HT-29 (cell line): ENCODE measurements around the gene ZFYVE28. TPM values are rescaled to one million over a fixed set of nuclear protein-coding genes. Genes with fewer than 3 reads are reported as not detected.

ENCODE experiments used
- DNase-seq: peaks from one replicate; pipeline ENCODE4 v3.0.0-alpha.2; 2015; ENCODE audit warnings: low spot score
- total RNA-seq: library from RNA; depleted of rRNA; stranded (reverse); fragments of >200 nt; shearing (Covaris generic); gene quantifications from 2 replicates; pipeline ENCODE4 v1.2.3, GENCODE V29; 2014

Gene ZFYVE28
- total RNA-seq, 1 experiment from 2014 or later: 2.0 TPM

GRCh38 chr4:2304321-2304876, 114.0 kb downstream of the ZFYVE28 start:
- DNase-seq: no peak

GRCh38 chr4:2303686-2304320, 114.6 kb downstream of the ZFYVE28 start:
- no peak for DNase-seq

GRCh38 chr4:2303121-2303685, 115.2 kb downstream of the ZFYVE28 start:
- no peak for DNase-seq

GRCh38 chr4:2302387-2303119, 115.9 kb downstream of the ZFYVE28 start:
- DNase-seq: no peak

GRCh38 chr4:2301806-2302205, 116.6 kb downstream of the ZFYVE28 start:
- no peak for DNase-seq

- no peak for DNase-seq
These were observed 117.2 kb downstream of the ZFYVE28 start for GRCh38 chr4:2301225-2301642.

- DNase-seq: no peak
These were observed 117.8 kb downstream of the ZFYVE28 start for GRCh38 chr4:2300431-2301224.

DNA sequence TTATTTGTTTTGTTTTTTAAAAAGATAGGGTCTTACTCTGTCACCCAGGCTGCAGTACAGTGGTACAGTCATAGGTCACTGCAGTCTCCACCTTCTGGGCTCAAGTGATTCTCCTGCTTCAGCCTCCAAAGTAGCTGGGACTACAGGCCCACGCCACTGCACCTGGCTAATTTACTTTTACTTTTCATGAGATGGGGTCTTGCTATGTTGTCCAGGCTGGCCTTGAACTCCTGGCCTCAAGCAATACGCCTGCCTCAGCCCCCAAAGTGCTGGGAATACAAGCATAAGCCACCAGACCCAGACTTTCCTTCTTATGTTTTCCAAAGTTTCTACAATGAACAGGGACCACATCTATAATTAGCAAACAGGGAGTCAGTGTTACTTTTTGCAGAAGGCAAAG, 118.7 kb downstream of the ZFYVE28 start:
- no peak for DNase-seq

DNA sequence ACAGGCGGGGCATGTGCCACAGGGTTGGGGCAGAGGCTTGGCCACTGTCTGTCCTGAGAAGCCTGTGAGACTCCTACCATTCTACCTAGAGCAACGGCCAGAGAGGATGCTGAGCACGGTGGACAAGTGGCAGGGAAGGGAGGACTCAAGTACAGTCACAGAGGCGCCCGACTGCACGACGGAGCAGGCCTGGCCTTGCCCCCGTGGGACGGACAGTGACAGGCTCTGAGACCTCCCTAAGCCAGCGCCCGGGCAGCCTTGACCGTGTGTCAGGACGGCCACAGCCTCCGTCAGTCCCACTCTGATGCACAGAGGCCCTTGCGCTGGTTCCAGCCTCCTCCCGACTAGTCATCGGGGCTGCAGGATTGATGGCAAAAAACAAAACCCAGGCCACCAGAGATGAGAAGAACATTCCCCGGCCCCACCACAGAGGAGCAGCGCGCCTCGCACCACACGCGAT, 119.9 kb downstream of the ZFYVE28 start:
- no peak for DNase-seq

DNA sequence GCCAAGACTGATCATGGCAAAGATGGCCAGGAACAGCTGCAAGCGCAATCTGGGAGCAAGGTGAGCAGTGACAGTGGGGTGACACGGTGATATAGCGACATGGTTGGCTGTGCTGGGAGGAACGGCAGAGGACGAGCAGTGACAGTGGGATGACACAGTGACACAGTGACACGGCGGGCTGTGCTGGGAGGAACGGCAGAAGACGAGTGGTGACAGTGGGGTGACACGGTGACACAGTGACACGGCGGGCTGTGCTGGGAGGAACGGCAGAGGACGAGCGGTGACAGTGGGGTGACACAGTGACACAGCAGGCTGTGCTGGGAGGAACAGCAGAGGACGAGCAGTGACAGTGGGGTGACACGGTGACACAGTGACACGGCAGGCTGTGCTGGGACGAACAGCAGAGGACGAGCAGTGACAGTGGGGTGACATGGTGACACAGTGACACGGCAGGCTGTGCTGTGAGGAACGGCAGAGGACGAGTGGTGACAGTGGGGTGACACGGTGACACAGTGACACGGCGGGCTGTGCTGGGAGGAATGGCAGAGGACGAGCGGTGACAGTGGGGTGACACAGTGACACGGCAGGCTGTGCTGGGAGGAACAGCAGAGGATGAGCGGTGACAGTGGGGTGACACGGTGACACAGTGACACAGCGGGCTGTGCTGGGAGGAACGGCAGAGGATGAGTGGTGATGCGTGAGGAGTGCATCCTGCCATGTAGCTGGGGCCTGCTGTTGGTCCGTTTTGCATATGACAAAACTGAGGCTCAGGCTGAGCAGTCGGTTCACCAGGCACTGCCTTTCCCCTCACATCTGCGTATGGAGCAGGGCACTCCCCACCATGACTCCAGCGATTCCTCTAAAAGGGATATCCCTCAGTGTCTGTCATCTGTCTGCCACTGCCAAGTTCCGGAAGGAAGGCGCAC, 120.6 kb downstream of the ZFYVE28 start:
- no peak for DNase-seq

DNA sequence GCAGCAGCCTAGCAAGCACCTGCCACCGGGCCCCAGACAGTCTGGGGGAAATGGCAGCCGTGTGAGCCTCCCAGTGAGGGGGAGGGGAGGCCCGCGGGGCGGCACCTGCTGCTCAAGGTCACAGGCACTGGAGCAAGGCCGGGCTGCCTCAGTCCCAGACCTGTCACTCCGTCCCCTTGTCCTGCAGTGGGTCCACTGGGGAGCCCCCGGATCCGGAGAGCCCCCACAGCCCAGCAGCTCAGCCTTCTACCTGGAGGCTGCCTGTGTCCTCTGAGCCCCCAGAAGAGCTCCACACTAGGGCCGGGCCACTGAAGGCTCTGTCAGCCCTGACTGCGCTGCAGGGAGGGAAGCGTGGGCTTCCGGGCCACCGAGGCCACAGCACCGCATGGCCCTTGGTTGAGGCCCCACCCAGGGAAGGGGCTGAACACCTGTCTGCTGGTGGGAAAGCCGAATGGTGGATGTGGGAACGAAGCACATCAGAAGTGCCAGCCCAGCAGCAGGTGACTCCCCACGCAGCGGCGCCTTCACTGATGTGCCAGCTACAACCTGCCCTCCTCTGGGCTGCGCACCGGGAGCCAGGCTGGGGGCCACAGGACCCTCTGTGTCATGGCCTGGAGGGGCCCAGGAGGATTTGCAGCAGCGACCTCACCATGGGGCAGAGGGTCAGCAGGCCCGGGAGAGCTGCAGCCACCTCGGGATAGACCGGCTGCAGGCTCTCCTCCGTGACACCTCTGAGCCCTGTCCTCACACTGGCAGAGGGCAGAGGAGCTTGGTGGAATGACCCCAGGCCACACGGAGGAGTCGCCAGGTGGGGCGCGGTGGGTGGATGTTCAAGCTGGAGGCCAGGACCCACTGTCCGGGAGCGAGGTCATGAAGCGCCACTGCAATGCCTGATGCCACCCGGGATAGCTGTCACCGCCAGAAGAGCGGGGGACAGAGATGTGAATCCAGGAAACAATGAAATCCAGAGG, 121.5 kb downstream of the ZFYVE28 start:
- no peak for DNase-seq

DNA sequence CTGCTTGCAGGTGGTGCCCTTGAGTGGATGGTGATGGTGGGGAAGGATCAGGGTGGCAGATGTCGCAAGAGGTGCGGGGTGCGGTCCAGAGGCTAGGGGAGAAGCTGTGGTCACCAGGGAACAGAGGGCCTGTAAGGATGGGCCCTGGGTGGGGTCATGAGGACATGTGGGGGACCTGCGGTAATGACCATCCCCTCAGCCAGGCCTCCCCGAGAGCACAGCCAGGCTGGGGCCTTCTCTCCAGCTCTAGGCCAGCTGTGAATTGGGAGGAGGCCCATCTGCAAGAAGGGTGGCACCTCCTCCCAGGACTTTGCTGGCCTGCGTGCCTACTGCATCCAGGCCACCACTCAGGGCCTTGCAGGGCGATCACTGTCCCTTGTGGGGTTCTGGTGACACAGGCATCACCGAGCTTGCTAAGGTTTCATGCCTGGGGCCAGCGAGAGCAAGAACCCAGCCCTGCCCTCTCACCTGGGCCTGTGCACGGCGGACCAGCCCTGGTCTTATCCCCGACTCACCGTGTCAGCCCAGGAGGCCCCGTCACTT, 122.5 kb downstream of the ZFYVE28 start:
- DNase-seq: no peak

GRCh38 chr4:2295500-2295899, 122.9 kb downstream of the ZFYVE28 start:
- DNase-seq: no peak

GRCh38 chr4:2292646-2293108, 125.8 kb downstream of the ZFYVE28 start:
- no peak for DNase-seq

DNA sequence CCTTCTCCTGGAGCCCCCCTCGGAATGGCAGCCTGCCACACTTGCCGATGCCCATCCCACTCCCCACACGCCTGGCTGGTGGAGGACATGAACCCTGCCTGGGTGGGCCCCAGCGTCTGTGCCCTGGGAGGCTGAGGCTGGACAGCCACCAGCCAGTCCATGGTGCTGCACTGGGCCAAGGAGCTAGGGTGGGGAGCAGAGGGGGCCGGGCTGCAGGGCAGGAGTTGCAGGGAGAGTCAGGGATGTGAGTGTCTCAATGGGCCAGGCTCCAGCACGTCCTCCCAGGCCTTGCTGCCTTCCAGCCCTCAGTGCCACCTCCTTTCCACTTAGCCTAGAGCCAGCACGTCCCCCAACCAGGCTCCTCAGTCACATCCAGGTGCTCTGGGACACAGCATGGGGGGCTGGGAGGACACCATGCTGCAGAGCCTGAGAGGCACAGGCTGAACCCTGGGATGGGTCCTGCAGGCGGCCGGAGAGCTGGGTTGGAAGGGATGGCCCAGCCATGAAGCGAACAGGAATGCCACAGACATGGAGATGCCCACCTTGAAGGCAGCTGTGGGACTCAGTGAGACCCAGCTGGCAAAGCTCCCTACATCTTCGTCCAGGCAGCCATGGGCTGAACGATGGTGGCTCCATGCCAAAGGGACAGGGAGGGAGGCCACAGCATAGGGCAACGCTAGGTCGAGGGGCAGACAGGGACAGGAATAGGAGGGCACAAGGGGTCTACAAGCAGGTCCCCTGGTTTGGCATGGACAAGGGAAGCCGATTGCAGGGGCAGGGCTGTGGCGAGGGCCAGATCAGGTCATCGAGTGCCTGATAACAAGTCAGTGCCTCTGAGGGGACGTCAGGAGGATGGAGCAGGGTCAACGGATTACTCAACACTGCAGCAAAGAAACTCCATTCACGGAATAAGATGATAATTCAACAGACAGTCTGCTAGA, 126.5 kb downstream of the ZFYVE28 start:
- no peak for DNase-seq

DNA sequence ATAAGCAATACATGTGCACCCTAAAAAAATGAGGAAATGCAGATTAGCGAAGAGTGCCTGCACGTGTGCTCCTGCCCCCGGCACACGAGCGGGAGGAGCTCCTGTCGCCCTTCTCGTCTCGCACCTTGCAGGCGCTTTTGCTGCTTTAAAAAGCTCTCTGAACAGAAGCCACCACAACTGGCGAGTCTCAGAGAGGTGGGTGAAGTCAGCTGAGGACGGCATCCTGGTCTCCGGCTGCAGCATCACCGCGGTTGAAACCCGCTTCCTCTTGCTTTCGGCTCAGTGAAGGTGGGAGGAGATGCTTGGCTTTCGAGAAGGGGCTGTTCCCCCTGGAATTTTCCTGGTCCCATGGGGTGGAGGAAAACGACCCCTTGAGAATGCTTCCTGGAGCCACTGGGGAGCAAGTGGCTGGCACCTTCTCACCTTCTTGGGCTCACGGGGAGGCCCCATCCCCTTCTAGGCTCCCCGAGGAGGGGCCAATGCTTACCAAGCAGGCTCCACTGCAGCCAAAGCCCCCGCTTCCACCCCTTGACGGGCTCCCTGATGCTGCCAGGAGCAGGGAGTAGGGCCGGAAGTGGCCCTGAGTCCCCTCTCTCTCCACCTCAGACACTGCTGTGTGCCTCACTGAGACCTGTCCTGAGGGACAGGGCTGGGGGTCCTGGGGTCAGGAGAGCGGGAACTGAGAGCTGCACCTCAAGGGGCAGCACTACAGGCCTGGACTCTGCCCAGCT, 127.3 kb downstream of the ZFYVE28 start:
- no peak for DNase-seq

GRCh38 chr4:2290488-2290887, 128.0 kb downstream of the ZFYVE28 start:
- no peak for DNase-seq
